ENCODE results near the gene IGSF11.

The IGSF11 gene

DNA sequence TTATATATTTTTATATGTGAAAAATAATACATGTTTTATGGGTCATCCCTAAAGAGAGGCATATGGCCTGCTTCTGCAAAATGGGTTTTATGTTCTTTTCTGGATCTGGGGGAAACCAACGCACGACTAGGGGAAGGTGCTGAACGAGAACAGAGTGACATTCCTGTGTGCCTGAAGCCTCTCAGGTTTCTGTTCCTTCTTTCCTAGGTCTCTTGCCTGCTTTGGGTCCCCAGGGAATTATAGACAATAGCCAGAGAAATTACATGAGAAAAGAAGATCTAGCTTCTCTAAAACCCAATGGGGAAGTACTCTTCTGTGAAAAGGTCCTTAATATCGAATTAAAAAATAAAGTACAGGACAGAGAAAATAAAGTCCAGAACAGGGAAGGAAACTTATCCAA lies 66.5 kb downstream of the IGSF11 start:
- Histone ChIP-seq H3K4me3 (ENCODE audit: low read length) (no peak overlapping the region), H3K9ac (ENCODE audit: low read length) (no peak overlapping the region), H3K4me1 (ENCODE audit: control insufficient read depth, insufficient read depth, low read length) (no peaks in the 10 kb centered on the region), H3K9me3 (ENCODE audit: control insufficient read depth, low read length) (no peaks in the 10 kb centered on the region), H3K27me3 (ENCODE audit: control insufficient read depth, insufficient read depth, low read length) (no peaks in the 10 kb centered on the region), H3K36me3 (ENCODE audit: control insufficient read depth, insufficient read depth, low read length) (no peaks in the 10 kb centered on the region)

DNA sequence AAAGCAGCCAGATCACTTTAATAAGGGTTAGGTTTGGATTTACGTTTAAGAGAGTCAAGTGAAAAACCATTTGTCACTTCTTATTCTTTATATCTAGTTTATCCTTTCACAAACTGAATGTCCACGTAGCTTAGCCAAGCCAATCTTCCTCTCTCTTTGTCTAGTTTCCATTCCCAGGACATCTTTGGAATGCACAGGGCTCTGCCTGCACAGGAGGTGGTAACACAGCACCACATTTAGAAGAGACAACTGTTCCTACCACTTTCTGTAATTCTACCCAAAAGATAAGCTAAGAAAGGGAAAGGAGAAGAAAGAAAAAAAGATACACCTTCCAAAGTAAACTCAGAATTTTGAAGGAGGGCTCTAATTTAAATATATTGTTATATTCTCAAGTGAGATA lies 67.9 kb downstream of the IGSF11 start:
- Histone ChIP-seq H3K9me3 (ENCODE audit: control insufficient read depth, low read length) (no peaks in the 10 kb centered on the region), H3K4me1 (ENCODE audit: control insufficient read depth, insufficient read depth, low read length) (no peaks in the 10 kb centered on the region), H3K36me3 (ENCODE audit: control insufficient read depth, insufficient read depth, low read length) (no peaks in the 10 kb centered on the region), H3K9ac (ENCODE audit: low read length) (no peak overlapping the region), H3K27me3 (ENCODE audit: control insufficient read depth, insufficient read depth, low read length) (no peaks in the 10 kb centered on the region), H3K4me3 (ENCODE audit: low read length) (no peak overlapping the region)

DNA sequence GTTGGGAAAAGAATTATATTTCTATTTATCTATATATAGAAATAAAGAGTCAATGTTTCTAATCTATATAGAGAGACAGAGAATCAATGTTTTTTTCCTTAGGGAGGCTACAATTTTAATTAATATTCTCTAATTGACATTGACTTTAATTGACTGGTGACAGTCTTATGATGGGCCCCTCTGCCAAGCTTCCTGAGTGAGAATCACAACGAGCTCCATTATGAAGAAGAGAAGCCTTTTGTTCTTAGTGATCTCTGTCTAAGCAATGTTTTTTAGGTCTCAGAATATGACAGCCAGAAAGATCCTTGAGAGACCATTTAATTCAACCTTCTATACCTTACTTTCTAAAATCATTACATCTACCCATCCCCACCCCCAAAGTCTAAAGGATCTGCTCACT lies 70.9 kb downstream of the IGSF11 start:
- Histone ChIP-seq H3K27me3 (ENCODE audit: control insufficient read depth, insufficient read depth, low read length) (no peaks in the 10 kb centered on the region), H3K9ac (ENCODE audit: low read length) (no peak overlapping the region), H3K9me3 (ENCODE audit: control insufficient read depth, low read length) (no peaks in the 10 kb centered on the region), H3K36me3 (ENCODE audit: control insufficient read depth, insufficient read depth, low read length) (no peaks in the 10 kb centered on the region), H3K4me3 (ENCODE audit: low read length) (no peak overlapping the region), H3K4me1 (ENCODE audit: control insufficient read depth, insufficient read depth, low read length) (no peaks in the 10 kb centered on the region)

DNA sequence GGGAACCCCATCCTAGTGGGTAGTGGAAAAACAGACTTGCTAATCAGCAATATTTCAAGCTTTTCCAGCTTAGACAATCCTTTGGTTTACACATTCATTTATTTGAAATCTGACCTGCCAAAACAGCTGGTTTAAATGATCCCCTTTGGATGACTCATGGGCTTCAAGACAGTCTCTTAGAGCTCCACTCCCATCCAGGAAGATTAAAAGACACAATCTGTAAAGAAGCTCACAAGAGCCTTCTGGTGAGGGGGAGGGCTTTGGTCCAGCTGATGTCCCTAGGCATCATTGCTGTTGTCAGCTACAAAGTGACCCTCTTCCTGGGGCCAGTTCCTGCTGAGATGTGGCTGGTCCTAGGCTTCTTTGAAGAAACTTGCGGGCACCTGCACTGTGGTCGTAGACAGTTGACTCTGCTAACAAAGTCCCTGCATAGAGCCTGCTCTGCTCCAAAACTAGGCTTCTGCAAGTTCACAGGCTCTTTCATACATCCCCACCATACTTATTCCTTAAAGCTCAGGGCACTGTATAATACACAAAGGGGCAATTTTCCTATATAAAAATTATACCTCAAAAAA lies 73.7 kb downstream of the IGSF11 start:
- Histone ChIP-seq H3K9ac (ENCODE audit: low read length) (no peak overlapping the region), H3K36me3 (ENCODE audit: control insufficient read depth, insufficient read depth, low read length) (no peaks in the 10 kb centered on the region), H3K27me3 (ENCODE audit: control insufficient read depth, insufficient read depth, low read length) (no peaks in the 10 kb centered on the region), H3K4me1 (ENCODE audit: control insufficient read depth, insufficient read depth, low read length) (no peaks in the 10 kb centered on the region), H3K4me3 (ENCODE audit: low read length) (no peak overlapping the region), H3K9me3 (ENCODE audit: control insufficient read depth, low read length) (no peaks in the 10 kb centered on the region)

DNA sequence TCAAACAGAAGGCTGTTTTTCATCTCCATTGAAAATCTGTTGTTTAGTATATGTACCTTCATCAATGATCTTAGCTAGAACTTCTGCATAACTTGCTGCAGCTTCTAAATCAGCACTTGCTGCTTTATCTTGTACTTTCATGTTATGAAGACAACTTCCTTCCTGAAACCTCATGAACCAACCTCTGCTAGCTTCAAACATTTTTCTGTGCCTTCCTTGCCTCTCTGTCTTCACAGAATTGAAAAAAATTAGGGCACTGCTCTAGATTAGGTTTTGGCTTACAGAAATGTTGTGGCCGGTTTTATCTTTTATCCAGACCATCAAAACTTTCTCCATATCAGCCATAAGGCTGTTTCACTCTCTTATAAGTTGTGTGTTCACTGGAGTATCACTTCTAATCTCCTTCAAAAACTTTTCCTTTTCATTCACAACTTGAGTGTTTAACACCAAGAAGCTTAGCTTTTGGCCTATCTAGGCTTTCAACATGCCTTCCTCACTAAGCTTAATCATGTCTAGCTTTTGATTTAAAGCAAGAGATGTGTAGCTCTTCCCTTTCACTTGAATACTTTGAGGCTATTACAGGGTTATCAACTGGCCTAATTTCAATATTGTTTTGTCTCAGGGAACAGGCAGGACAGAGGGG lies 78.6 kb downstream of the IGSF11 start:
- Histone ChIP-seq H3K9me3 (ENCODE audit: control insufficient read depth, low read length) (no peaks in the 10 kb centered on the region), H3K36me3 (ENCODE audit: control insufficient read depth, insufficient read depth, low read length) (no peaks in the 10 kb centered on the region), H3K4me1 (ENCODE audit: control insufficient read depth, insufficient read depth, low read length) (no peaks in the 10 kb centered on the region), H3K27me3 (ENCODE audit: control insufficient read depth, insufficient read depth, low read length) (no peaks in the 10 kb centered on the region), H3K4me3 (ENCODE audit: low read length) (no peak overlapping the region), H3K9ac (ENCODE audit: low read length) (no peak overlapping the region)

DNA sequence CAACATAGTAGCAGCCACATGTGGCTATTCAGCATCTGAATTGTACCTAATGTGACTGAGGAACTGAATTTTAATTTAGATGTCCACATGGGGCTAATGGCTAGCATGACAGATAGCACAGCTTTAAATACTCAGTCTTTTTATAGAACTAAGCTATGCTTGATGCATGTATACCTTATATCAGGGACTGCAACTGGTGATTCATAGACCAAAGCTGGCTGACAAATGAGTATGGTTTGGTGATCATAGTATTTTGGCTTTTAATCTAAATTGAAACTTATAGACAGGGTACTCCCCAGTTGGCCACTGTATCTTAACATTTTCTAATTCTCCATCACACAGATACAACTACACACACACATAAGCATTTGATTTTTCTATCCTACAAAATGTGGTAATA lies 83.6 kb downstream of the IGSF11 start:
- Histone ChIP-seq H3K27me3 (ENCODE audit: control insufficient read depth, insufficient read depth, low read length) (no peaks in the 10 kb centered on the region), H3K4me3 (ENCODE audit: low read length) (no peak overlapping the region), H3K4me1 (ENCODE audit: control insufficient read depth, insufficient read depth, low read length) (no peaks in the 10 kb centered on the region), H3K9ac (ENCODE audit: low read length) (no peak overlapping the region), H3K36me3 (ENCODE audit: control insufficient read depth, insufficient read depth, low read length) (no peaks in the 10 kb centered on the region), H3K9me3 (ENCODE audit: control insufficient read depth, low read length) (no peaks in the 10 kb centered on the region)

DNA sequence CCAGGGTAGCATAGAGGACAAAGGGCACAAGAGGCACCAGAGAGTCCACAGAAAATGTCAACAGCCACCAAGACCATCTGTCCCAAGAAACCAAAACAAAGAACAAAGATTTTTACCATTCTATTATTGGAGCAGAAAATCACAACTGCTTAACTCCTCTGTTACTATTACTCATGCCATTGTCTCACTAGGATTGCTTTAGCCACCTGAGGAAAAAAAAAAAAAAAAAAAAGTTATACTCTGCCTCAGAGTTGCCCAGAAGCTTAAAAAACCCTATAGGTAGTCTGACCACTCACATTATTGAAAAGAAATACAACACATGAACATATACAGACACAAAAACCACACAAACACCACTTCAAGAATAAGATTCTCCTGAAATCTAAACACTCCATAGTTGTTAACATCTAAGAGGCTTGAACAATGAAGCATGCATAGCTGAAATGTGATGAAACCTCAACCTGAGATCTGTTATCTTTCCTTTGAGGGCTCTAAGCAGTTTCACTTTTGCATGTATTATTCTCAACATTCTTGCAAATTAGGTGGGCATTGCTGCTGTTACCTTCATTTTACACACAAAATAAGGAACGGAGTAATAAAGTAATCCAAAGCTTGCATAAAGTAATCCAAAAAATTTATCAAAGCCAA lies 85.4 kb downstream of the IGSF11 start:
- no peak overlapping the region for H3K4me3 ChIP-seq (ENCODE audit: low read length)
- no peaks in the 10 kb centered on the region for H3K36me3 ChIP-seq (ENCODE audit: control insufficient read depth, insufficient read depth, low read length)

DNA sequence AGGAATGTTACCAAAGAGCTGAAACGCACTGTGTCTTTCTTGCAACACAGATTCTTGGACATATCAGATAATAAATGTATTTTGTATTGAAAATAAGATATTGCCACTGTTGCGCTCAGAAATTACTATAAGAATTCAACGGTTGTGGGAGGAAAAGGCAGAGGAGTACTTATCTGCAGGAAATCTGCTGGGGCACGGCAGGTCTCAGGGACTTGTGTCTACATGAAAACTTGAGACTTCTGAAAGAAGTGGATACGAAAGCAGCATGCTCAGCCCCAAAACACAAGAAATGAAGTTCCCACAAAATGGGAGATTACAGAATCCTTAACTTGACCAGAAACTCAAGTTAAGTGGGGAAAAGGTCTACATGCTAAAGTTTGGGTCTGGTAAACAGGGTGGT lies 86.5 kb downstream of the IGSF11 start:
- H3K4me3 ChIP-seq (ENCODE audit: low read length): no peak overlapping the region
- H3K36me3 ChIP-seq (ENCODE audit: control insufficient read depth, insufficient read depth, low read length): no peaks in the 10 kb centered on the region
- H3K27me3 ChIP-seq (ENCODE audit: control insufficient read depth, insufficient read depth, low read length): no peaks in the 10 kb centered on the region
- H3K9ac ChIP-seq (ENCODE audit: low read length): no peak overlapping the region
- no peaks in the 10 kb centered on the region for H3K9me3 ChIP-seq (ENCODE audit: control insufficient read depth, low read length)
- no peaks in the 10 kb centered on the region for H3K4me1 ChIP-seq (ENCODE audit: control insufficient read depth, insufficient read depth, low read length)

More for the DNA sequence above, 85.4 kb downstream of the IGSF11 start:
- Histone ChIP-seq H3K9me3 (ENCODE audit: control insufficient read depth, low read length) (no peaks in the 10 kb centered on the region), H3K4me1 (ENCODE audit: control insufficient read depth, insufficient read depth, low read length) (no peaks in the 10 kb centered on the region), H3K27me3 (ENCODE audit: control insufficient read depth, insufficient read depth, low read length) (no peaks in the 10 kb centered on the region), H3K9ac (ENCODE audit: low read length) (no peak overlapping the region)

DNA sequence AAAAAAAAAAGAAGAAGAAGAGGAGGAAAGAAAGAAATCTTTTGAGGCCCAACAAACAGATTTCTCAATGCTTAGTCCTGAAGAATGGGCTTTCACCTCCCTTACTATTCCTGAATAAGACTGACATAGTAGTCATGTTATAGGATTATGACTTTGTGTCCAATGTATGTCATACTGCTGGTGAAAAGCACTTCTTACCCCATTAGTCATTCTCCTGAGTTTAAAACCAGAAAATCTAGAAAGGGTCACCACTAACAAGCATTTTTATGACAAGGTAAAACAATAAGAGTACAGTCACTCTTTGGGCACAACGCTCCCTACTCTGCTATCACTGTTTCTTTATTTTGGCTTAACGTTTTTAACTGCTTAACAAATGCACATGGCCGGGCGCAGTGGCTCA lies 88.2 kb downstream of the IGSF11 start:
- no peaks in the 10 kb centered on the region for H3K4me1 ChIP-seq (ENCODE audit: control insufficient read depth, insufficient read depth, low read length)
- no peak overlapping the region for H3K4me3 ChIP-seq (ENCODE audit: low read length)
- H3K36me3 ChIP-seq (ENCODE audit: control insufficient read depth, insufficient read depth, low read length): no peaks in the 10 kb centered on the region
- H3K9me3 ChIP-seq (ENCODE audit: control insufficient read depth, low read length): no peaks in the 10 kb centered on the region
- no peaks in the 10 kb centered on the region for H3K27me3 ChIP-seq (ENCODE audit: control insufficient read depth, insufficient read depth, low read length)
- H3K9ac ChIP-seq (ENCODE audit: low read length): no peak overlapping the region

DNA sequence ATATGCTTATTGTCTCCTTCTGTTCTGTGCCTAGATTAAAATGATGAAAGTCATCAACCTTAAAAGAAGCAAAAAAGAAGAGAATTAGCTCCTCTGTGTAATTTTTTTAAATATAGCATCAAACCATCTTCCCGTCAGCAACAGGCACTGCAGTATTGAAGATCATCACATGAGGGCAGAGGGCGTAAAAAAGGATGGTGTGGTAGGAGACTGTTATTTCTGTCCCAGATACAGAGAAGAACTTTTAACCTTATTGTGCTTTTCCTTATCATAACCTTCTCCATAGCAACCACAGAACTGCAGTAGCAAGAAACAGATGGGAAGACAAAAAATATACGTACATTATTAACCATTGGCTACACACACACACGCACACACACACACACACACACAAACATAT lies 88.8 kb downstream of the IGSF11 start:
- H3K4me1 ChIP-seq (ENCODE audit: control insufficient read depth, insufficient read depth, low read length): no peaks in the 10 kb centered on the region
- H3K9me3 ChIP-seq (ENCODE audit: control insufficient read depth, low read length): no peaks in the 10 kb centered on the region
- no peak overlapping the region for H3K4me3 ChIP-seq (ENCODE audit: low read length)
- no peaks in the 10 kb centered on the region for H3K36me3 ChIP-seq (ENCODE audit: control insufficient read depth, insufficient read depth, low read length)
- no peak overlapping the region for H3K9ac ChIP-seq (ENCODE audit: low read length)
- no peaks in the 10 kb centered on the region for H3K27me3 ChIP-seq (ENCODE audit: control insufficient read depth, insufficient read depth, low read length)

DNA sequence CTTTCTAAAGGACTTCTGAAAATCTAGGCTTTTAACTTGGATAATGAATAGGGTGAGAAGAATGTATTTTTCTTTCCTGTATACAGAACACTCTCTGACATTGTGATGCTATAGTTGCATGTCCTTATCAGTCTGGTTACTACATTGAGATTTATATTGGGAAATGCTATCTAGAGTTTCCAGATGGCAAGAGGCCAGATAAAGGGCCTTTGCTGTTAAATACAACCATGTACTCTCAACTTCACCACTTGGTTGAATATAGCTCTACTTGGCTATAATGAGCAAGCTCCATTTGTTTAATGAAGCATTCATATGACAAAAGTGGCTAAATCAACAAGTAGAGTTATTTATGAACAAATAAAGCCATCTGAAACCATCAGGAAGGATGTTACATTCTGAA lies 91.0 kb downstream of the IGSF11 start:
- Histone ChIP-seq H3K4me1 (ENCODE audit: control insufficient read depth, insufficient read depth, low read length) (no peaks in the 10 kb centered on the region), H3K9ac (ENCODE audit: low read length) (no peak overlapping the region), H3K4me3 (ENCODE audit: low read length) (no peak overlapping the region), H3K36me3 (ENCODE audit: control insufficient read depth, insufficient read depth, low read length) (no peaks in the 10 kb centered on the region), H3K9me3 (ENCODE audit: control insufficient read depth, low read length) (no peaks in the 10 kb centered on the region), H3K27me3 (ENCODE audit: control insufficient read depth, insufficient read depth, low read length) (no peaks in the 10 kb centered on the region)

DNA sequence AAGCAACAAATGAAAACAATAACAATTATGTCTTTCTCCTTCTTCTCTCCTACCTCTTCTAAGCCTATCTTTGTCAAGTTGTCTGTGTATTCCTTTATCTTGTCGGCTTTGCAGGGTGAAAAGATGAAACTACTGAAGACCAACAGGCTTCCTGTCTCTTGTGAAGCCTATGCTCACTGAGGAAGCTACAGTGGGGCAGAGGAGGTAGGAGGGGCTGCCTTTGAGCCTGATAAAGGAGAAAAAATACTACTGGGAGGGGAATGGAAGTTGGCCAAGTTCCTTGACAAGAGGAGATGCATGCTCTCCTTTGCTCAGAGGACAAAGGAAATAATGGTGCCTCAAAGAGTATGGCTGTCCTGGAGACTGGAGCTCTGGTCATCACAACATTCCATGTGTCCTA lies 92.0 kb downstream of the IGSF11 start:
- Histone ChIP-seq H3K9me3 (ENCODE audit: control insufficient read depth, low read length) (no peaks in the 10 kb centered on the region), H3K36me3 (ENCODE audit: control insufficient read depth, insufficient read depth, low read length) (no peaks in the 10 kb centered on the region), H3K9ac (ENCODE audit: low read length) (no peak overlapping the region)

More for the DNA sequence above, 92.0 kb downstream of the IGSF11 start:
- H3K4me1 ChIP-seq (ENCODE audit: control insufficient read depth, insufficient read depth, low read length): no peaks in the 10 kb centered on the region
- no peaks in the 10 kb centered on the region for H3K27me3 ChIP-seq (ENCODE audit: control insufficient read depth, insufficient read depth, low read length)
- no peak overlapping the region for H3K4me3 ChIP-seq (ENCODE audit: low read length)
